Breast epithelium (tissue), 4 donors: Measurements from ENCODE around the gene OSGIN1. TPM values are rescaled to one million over a fixed set of nuclear protein-coding genes. Genes with fewer than 3 reads are reported as not detected.

Experiments used
- DNase-seq, 2 donors: peaks; one replicate each; pipeline ENCODE4 v3.0.0-alpha.2; 2019; ENCODE audit warnings: low spot score in 2 of 2
- H3K27ac ChIP-seq, 2 donors: fragments of 200-600 bp; sonication (generic) in 1 of 2; one replicate each; pipeline ENCODE4 v1.5.1; 2016 to 2019; ENCODE audit warnings: mild to moderate bottlenecking in 1 of 2
- H3K27me3 ChIP-seq, 2 donors: fragments of 200-600 bp; sonication (generic) in 1 of 2; one replicate each; pipeline versions ENCODE4 v1.5.1 to v1.6.0; 2017 to 2019; ENCODE audit warnings: control low read depth in 1 of 2, mild to moderate bottlenecking in 1 of 2
- H3K36me3 ChIP-seq: fragments of 200-600 bp; one replicate; pipeline ENCODE4 v1.5.1; 2019
- H3K4me1 ChIP-seq, 2 donors: fragments of 200-600 bp; sonication (generic); one replicate each; pipeline ENCODE4 v1.5.1; 2016 to 2019; ENCODE audit warnings: control low read depth in 1 of 2
- H3K4me3 ChIP-seq, 3 donors: fragments of 200-600 bp; sonication (generic); 1 replicate in 2 of 3; 2 replicates in 1 of 3; pipeline ENCODE4 v1.5.1; 2016 to 2019; ENCODE audit warnings: mild to moderate bottlenecking in 3 of 3, moderate library complexity in 2 of 3
- H3K9me3 ChIP-seq, 2 donors: fragments of 200-600 bp; sonication (generic) in 1 of 2; one replicate each; pipeline ENCODE4 v1.5.1; 2016 to 2019; ENCODE audit warnings: control low read depth in 1 of 2
- POLR2A ChIP-seq: fragments of 450-650 bp; IDR thresholded peaks from one replicate; pipeline ENCODE4 v1.6.1; 2016; ENCODE audit warnings: antibody characterized with exemption, mild to moderate bottlenecking, moderate library complexity
- POLR2AphosphoS5 ChIP-seq, 3 donors: sonication (generic); formaldehyde crosslinking; IDR thresholded peaks; one replicate each; pipeline ENCODE4 v1.6.1; 2017; ENCODE audit warnings: antibody characterized with exemption in 3 of 3
- intact Hi-C: fragments of 100-400 bp; cut with DNase I; formaldehyde crosslinking; loops from one replicate; pipeline ENCODE4 v1.15.1; 2023; ENCODE audit warnings: low total_unique reads
- total RNA-seq, 3 donors: library from RNA; depleted of rRNA; stranded (reverse); fragments of >200 nt; gene quantifications; one replicate each; pipeline ENCODE4 v1.1.0, GENCODE V29; 2016
- TF ChIP-seq, protein P1 (sequence below), 3 donors: fragments of 450-650 bp; IDR thresholded peaks; one replicate each; pipeline ENCODE4 v1.5.1; 2016 to 2017; ENCODE audit warnings: antibody characterized with exemption in 3 of 3, mild to moderate bottlenecking in 3 of 3, moderate library complexity in 3 of 3

The OSGIN1 gene
- total RNA-seq, 3 donors from 2014 or later, result 3.0 to 3.5 (median 3.3) TPM

- TF ChIP-seq POLR2A (no peak), POLR2AphosphoS5 (IDR thresholded peaks at IDR 0.05) (no peak)
- TF ChIP-seq, protein P1, sequence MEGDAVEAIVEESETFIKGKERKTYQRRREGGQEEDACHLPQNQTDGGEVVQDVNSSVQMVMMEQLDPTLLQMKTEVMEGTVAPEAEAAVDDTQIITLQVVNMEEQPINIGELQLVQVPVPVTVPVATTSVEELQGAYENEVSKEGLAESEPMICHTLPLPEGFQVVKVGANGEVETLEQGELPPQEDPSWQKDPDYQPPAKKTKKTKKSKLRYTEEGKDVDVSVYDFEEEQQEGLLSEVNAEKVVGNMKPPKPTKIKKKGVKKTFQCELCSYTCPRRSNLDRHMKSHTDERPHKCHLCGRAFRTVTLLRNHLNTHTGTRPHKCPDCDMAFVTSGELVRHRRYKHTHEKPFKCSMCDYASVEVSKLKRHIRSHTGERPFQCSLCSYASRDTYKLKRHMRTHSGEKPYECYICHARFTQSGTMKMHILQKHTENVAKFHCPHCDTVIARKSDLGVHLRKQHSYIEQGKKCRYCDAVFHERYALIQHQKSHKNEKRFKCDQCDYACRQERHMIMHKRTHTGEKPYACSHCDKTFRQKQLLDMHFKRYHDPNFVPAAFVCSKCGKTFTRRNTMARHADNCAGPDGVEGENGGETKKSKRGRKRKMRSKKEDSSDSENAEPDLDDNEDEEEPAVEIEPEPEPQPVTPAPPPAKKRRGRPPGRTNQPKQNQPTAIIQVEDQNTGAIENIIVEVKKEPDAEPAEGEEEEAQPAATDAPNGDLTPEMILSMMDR (IDR thresholded peaks at IDR 0.05), result no peak
- H3K4me1 ChIP-seq, result no peaks in the 10 kb centered on the region
- no peaks in the 10 kb centered on the region for H3K36me3 ChIP-seq
- no peak overlapping the region for H3K27ac ChIP-seq
- H3K9me3 ChIP-seq, result no peaks in the 10 kb centered on the region
- intact Hi-C loops, result loop anchor here (10.0 kb wide), 1 partner anchor 1451 kb away; no protein-coding TSS in a partner anchor
- no peak for DNase-seq
- peaks cover 0 to 5% of the 10 kb centered on the region in 2 donors for H3K27me3 ChIP-seq
- no peak overlapping the region for H3K4me3 ChIP-seq
Measured at GRCh38 chr16:84005391-84005790, 52.4 kb downstream of the OSGIN1 start.

DNA sequence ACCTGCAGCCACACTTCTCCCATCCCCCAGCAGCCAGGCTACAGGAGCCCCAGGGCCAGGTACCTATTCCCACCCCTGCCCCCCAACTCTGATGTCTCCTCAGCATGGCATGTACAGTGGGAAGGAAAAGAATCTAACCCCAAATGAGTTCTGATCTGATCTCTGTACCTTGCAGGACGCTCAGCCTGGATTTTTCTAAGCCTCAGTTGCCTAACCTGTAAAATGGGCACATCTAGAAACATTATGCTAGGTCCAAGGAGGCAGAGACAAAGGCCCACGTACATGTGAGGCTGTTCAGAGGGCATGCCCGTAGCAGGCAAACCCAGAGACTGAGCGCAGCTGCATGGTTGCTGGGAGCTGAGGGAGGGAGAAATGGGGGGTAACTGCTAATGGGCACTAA lies 54.5 kb downstream of the OSGIN1 start:
- Histone ChIP-seq H3K27ac (no peak overlapping the region), H3K36me3 (no peaks in the 10 kb centered on the region), H3K4me3 (no peak overlapping the region), H3K4me1 (no peaks in the 10 kb centered on the region), H3K9me3 (no peaks in the 10 kb centered on the region), H3K27me3 (peaks cover 0 to 5% of the 10 kb centered on the region in 2 donors)
- no peak for DNase-seq
- TF ChIP-seq POLR2AphosphoS5 (IDR thresholded peaks at IDR 0.05) (no peak), POLR2A (no peak)
- TF ChIP-seq, protein P1 (IDR thresholded peaks at IDR 0.05), result no peak
- intact Hi-C loops, result loop anchor here (10.0 kb wide), 1 partner anchor 1453 kb away; no protein-coding TSS in a partner anchor

- Histone ChIP-seq H3K27ac (no peak overlapping the region), H3K9me3 (no peaks in the 10 kb centered on the region), H3K27me3 (peaks cover 0 to 5% of the 10 kb centered on the region in 2 donors), H3K36me3 (no peaks in the 10 kb centered on the region), H3K4me1 (no peaks in the 10 kb centered on the region), H3K4me3 (no peak overlapping the region)
- TF ChIP-seq POLR2A (no peak), POLR2AphosphoS5 (IDR thresholded peaks at IDR 0.05) (no peak)
- TF ChIP-seq, protein P1 (IDR thresholded peaks at IDR 0.05), result no peak
- no peak for DNase-seq
- intact Hi-C loops, result loop anchor here (10.0 kb wide), 1 partner anchor 1453 kb away; no protein-coding TSS in a partner anchor
Measured at GRCh38 chr16:84007965-84008364, 54.9 kb downstream of the OSGIN1 start.

DNA sequence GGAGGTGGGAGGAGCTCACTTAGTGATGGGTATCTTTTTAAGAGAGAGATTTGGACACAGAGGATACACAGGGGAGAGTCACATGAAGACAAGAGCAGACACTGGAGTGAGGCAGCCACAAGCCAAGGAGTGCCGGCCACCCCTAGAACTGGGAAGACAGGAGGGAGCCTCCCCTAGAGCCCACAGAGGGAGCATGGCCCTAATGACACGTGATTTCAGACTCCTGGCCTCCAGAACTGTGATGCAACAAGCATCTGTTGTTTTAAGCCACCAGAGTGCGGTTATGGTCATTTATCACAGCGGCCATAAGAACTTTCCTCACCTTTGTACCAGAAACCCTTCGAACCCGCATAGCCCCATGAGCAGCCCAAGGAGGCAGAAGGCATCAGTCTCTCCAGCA lies 56.2 kb downstream of the OSGIN1 start:
- intact Hi-C loops, result loop anchor here (1.0 to 10.0 kb wide), 2 partner anchors 18 to 1454 kb away; no protein-coding TSS in a partner anchor
- Histone ChIP-seq H3K36me3 (no peaks in the 10 kb centered on the region), H3K27me3 (peaks cover 0 to 5% of the 10 kb centered on the region in 2 donors), H3K27ac (no peak overlapping the region), H3K4me1 (no peaks in the 10 kb centered on the region), H3K9me3 (no peaks in the 10 kb centered on the region), H3K4me3 (no peak overlapping the region)
- TF ChIP-seq POLR2AphosphoS5 (IDR thresholded peaks at IDR 0.05), result no peak
- no peak for TF ChIP-seq POLR2A
- TF ChIP-seq, protein P1 (IDR thresholded peaks at IDR 0.05), result no peak
- no peak for DNase-seq

DNA sequence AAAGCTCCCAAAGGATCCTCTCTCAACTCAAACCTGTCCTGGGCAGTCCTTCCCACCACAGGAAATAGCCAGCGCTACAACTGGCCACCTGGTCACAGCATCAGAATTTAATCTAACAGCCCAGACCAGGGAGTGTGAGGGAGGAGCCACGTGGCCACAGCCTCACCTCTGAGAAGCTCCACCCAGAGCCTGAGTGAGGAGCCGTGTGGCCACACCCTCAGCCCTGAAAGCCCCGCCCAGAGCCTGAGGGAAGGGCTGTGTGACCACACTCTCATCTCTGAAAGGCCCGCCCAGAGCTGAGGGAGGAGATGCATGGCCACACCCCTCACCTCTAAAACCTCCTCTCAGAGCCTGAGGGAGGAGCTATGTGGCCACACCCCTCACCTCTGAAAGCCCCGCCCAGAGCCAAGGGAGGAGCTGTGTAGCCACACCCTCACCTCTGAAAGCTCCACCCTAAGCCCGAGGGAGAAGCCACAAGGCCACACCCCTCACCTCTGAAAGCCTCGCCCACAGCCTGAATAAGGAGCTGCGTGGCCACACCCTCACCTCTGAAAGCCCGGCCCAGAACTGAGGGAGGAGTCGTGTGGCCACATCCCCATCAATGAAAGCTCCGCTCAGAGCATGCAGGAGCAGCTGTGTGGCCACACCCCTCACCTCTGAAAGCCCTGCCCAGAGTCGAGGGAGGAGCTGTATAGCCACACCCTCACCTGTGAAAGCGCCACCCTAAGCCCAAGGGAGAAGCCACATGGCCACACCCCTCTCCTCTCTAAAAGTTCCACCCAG lies 60.9 kb downstream of the OSGIN1 start:
- no peaks in the 10 kb centered on the region for H3K36me3 ChIP-seq
- no peaks in the 10 kb centered on the region for H3K4me1 ChIP-seq
- intact Hi-C loops, result no loop called here
- H3K27me3 ChIP-seq, result no peaks in the 10 kb centered on the region
- no peak overlapping the region for H3K4me3 ChIP-seq
- peak in 1 of 2 donors; percentile 27 for DNase-seq
- TF ChIP-seq, protein P1 (IDR thresholded peaks at IDR 0.05), result no peak
- TF ChIP-seq POLR2A, result no peak
- H3K9me3 ChIP-seq, result no peaks in the 10 kb centered on the region
- H3K27ac ChIP-seq, result no peak overlapping the region
